Panc1 (cell line): ENCODE results near the gene HSF2. TPM values are rescaled to one million over a fixed set of nuclear protein-coding genes. Genes with fewer than 3 reads are reported as not detected.

ENCODE experiments used
- ATAC-seq: fragments of 200-7000 bp; cut with Tn5 transposase; 2 replicates; pipeline ENCODE4 v1.9.1; 2020; ENCODE audit warnings: mild to moderate bottlenecking, moderate library complexity
- BruUV-seq: library from RNA; stranded (reverse); fragments of 400-500 nt; replicated peaks from 2 replicates; lab custom pipeline; 2021; lab: Mats Ljungman, UMichigan
- CTCF ChIA-PET: fragments of 300-600 bp; sonication (Branson Sonifier 250); formaldehyde crosslinking; loops from one replicate; lab custom pipeline; 2022; ENCODE audit warnings: antibody characterized with exemption; lab: Charles Lee
- POLR2A ChIA-PET: fragments of 300-600 bp; sonication (Branson Sonifier 250); formaldehyde crosslinking; loops from one replicate; lab custom pipeline; 2022; ENCODE audit warnings: antibody characterized with exemption; lab: Charles Lee
- DNase-seq: peaks from one replicate; pipeline ENCODE4 v3.0.0-alpha.2; 2010; ENCODE audit warnings: low read depth, low spot score
- H3K27ac ChIP-seq: 2 replicates; pipeline ENCODE4 v1.5.1; 2011; ENCODE audit warnings: mild to moderate bottlenecking, low read length, inconsistent platforms
- H3K27me3 ChIP-seq: fragments of 200-500 bp; sonication (Bioruptor generic); 2 replicates; pipeline ENCODE4 v1.6.0; 2014; ENCODE audit warnings: low read length, inconsistent platforms; ENCODE audit not compliant: control insufficient read depth, insufficient read depth
- H3K36me3 ChIP-seq: fragments of 200-500 bp; sonication (Bioruptor generic); 2 replicates; pipeline ENCODE4 v1.5.1; 2014; ENCODE audit warnings: inconsistent platforms, mild to moderate bottlenecking, low read length, moderate library complexity; ENCODE audit not compliant: control insufficient read depth, insufficient read depth
- H3K4me1 ChIP-seq: 2 replicates; pipeline ENCODE4 v1.5.1; 2011; ENCODE audit warnings: inconsistent platforms, mild to moderate bottlenecking, low read length, moderate library complexity; ENCODE audit not compliant: control insufficient read depth, insufficient read depth
- H3K4me3 ChIP-seq, 2 experiments: 2 replicates each; pipeline ENCODE4 v1.5.1; 2011 to 2012; ENCODE audit warnings: low read depth in 2 of 2, low read length in 2 of 2, mild to moderate bottlenecking in 2 of 2, inconsistent platforms in 1 of 2, moderate library complexity in 1 of 2
- H3K9me3 ChIP-seq: fragments of 200-500 bp; sonication (Bioruptor generic); 2 replicates; pipeline ENCODE4 v1.5.1; 2014; ENCODE audit warnings: low read depth, mild to moderate bottlenecking, inconsistent platforms, low read length, moderate library complexity; ENCODE audit not compliant: control insufficient read depth, insufficient read depth
- CTCF ChIP-seq: fragments of 450-650 bp; IDR thresholded peaks from 2 replicates; pipeline ENCODE4 v1.5.1; 2017; ENCODE audit warnings: mild to moderate bottlenecking
- POLR2AphosphoS5 ChIP-seq: IDR thresholded peaks from 2 replicates; pipeline ENCODE4 v1.6.1; 2012; ENCODE audit warnings: mild to moderate bottlenecking, low read depth, low read length, moderate library complexity
- REST ChIP-seq, 2 experiments: IDR thresholded peaks; 2 replicates each; pipeline ENCODE4 v1.6.1; 2011 to 2012; ENCODE audit warnings: low read depth in 2 of 2, control low read depth in 1 of 2, low read length in 1 of 2, mild to moderate bottlenecking in 1 of 2, moderate library complexity in 1 of 2; ENCODE audit not compliant: insufficient read depth in 1 of 2
- SIN3A ChIP-seq: IDR thresholded peaks from 2 replicates; pipeline ENCODE4 v1.6.1; 2012; ENCODE audit warnings: low read depth, mild to moderate bottlenecking, low read length, moderate library complexity, borderline replicate concordance; ENCODE audit not compliant: insufficient read depth
- TCF7L2 ChIP-seq: IDR thresholded peaks from 2 replicates; pipeline ENCODE4 v1.6.1; 2011; ENCODE audit warnings: mild to moderate bottlenecking, low read depth, low read length, inconsistent platforms
- in situ Hi-C: cut with HindIII; loops from 2 replicates; pipeline ENCODE4 v1.10.0; 2016; ENCODE audit warnings: low sequenced_read_pairs, low pct_unique_long_range_greater_than_20kb
- intact Hi-C: fragments of 100-400 bp; cut with micrococcal nuclease; formaldehyde crosslinking; loops from one replicate; pipeline ENCODE4 v1.10.0; 2022; ENCODE audit not compliant: unreplicated experiment
- total RNA-seq: library from RNA; stranded (reverse); gene quantifications from one replicate; pipeline ENCODE4 v1.2.1, GENCODE V29; 2021; ENCODE audit not compliant: unreplicated experiment

The HSF2 gene
- total RNA-seq, 1 experiment from 2014 or later, result 21.1 TPM

- peaks cover 3% of the 10 kb centered on the region; the same call in 1 of the 2 replicates for H3K27me3 ChIP-seq
- H3K4me3 ChIP-seq, result no peak overlapping the region
- no peak overlapping the region for H3K27ac ChIP-seq
- H3K9me3 ChIP-seq, result no peaks in the 10 kb centered on the region
- POLR2A ChIA-PET, result no interaction called here
- H3K36me3 ChIP-seq, result no peaks in the 10 kb centered on the region
- ATAC-seq (no peak), DNase-seq (no peak)
- no peak for TF ChIP-seq POLR2AphosphoS5
- TF ChIP-seq CTCF, result no peak
- TF ChIP-seq SIN3A, result no peak
- no peak for TF ChIP-seq REST (IDR thresholded peaks at IDR 0.05; ENCODE audit: insufficient read depth in 1 of 2, low read depth in 2 of 2, low read length in 1 of 2)
- no peak for TF ChIP-seq TCF7L2
- CTCF ChIA-PET, result no interaction called here
- no TSS peak for BruUV-seq
- in situ Hi-C loops (no loop called here), intact Hi-C loops (no loop called here)
- no peaks in the 10 kb centered on the region for H3K4me1 ChIP-seq
Measured at GRCh38 chr6:122388945-122389344, 10.5 kb upstream of the HSF2 start.

- no TSS peak for BruUV-seq
- intact Hi-C loops (no loop called here), in situ Hi-C loops (no loop called here)
- no peaks in the 10 kb centered on the region for H3K9me3 ChIP-seq
- DNase-seq (no peak), ATAC-seq (no peak)
- no peaks in the 10 kb centered on the region for H3K4me1 ChIP-seq
- CTCF ChIA-PET, result no interaction called here
- no peaks in the 10 kb centered on the region for H3K36me3 ChIP-seq
- POLR2A ChIA-PET, result no interaction called here
- peaks cover 4% of the 10 kb centered on the region; the same call in 1 of the 2 replicates for H3K27me3 ChIP-seq
- TF ChIP-seq POLR2AphosphoS5, result no peak
- TF ChIP-seq CTCF, result no peak
- H3K27ac ChIP-seq, result no peak overlapping the region
- no peak overlapping the region for H3K4me3 ChIP-seq
Measured at GRCh38 chr6:122389704-122390372, 9.6 kb upstream of the HSF2 start.
